ENCODE measurements around the gene POTEH.
"Not testable (repeated sequence)": the region's sequence is repeated elsewhere in the genome, so short reads cannot be mapped to it uniquely, and the experiment has no call there.

POTEH gene

GRCh38 chr22:15738157-15738908, 48.5 kb downstream of the POTEH start:
- DNase-seq (ENCODE audit: low read depth) = not testable (repeated sequence)

GRCh38 chr22:15738909-15739391, 49.1 kb downstream of the POTEH start:
- not testable (repeated sequence) for DNase-seq (ENCODE audit: low read depth)

- not testable (repeated sequence) for DNase-seq (ENCODE audit: low read depth)
Observed at GRCh38 chr22:15747636-15748323, 58.0 kb downstream of the POTEH start.

GRCh38 chr22:15749181-15749970, 59.5 kb downstream of the POTEH start:
- not testable (repeated sequence) for DNase-seq (ENCODE audit: low read depth)

- not testable (repeated sequence) for DNase-seq (ENCODE audit: low read depth)
Observed at GRCh38 chr22:15759443-15760097, 69.7 kb downstream of the POTEH start.

- not testable (repeated sequence) for DNase-seq (ENCODE audit: low read depth)
Observed at GRCh38 chr22:15760388-15761150, 70.7 kb downstream of the POTEH start.

- not testable (repeated sequence) for DNase-seq (ENCODE audit: low read depth)
Observed at GRCh38 chr22:15761151-15761777, 71.4 kb downstream of the POTEH start.

GRCh38 chr22:15763559-15763958, 73.7 kb downstream of the POTEH start:
- DNase-seq (ENCODE audit: low read depth) = not testable (repeated sequence)

Measured in iris pigment epithelial cell (primary cell).